ENCODE data around the gene KDSR. TPM values are rescaled to one million over a fixed set of nuclear protein-coding genes. Genes with fewer than 3 reads are reported as not detected.

KDSR gene
- total RNA-seq, 1 donor from 2014 or later: 50.2 TPM

DNA sequence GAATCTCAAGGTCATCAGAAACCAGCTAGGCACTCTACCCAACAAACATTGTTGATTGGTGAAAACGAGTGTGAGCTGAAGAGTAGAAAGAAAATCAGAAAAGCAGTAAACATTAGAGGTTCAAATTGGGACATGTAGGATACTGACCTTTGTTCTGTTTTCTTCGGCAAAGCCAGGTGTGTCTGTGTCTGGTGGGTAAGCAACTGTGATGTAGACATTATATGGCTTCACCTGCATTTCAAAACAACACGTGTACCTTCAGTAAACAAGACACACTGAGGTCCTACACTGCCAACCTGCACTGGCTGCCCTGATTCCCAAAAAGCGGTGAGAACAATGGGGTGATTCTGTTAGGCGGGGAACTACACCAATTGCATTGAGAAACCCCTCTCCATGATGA is 22.7 kb downstream of the KDSR start:
- DNase-seq (ENCODE audit: extremely low spot score, unreplicated experiment): no peak
- Mint-ChIP-seq H3K36me3 (peaks cover 21% of the 10 kb centered on the region), H3K27ac (no peak overlapping the region), H3K4me1 (ENCODE audit: unreplicated experiment) (peaks cover 7% of the 10 kb centered on the region), H3K4me3 (no peak overlapping the region), H3K9me3 (no peaks in the 10 kb centered on the region), H3K27me3 (no peaks in the 10 kb centered on the region)
- TF ChIP-seq, protein P1, sequence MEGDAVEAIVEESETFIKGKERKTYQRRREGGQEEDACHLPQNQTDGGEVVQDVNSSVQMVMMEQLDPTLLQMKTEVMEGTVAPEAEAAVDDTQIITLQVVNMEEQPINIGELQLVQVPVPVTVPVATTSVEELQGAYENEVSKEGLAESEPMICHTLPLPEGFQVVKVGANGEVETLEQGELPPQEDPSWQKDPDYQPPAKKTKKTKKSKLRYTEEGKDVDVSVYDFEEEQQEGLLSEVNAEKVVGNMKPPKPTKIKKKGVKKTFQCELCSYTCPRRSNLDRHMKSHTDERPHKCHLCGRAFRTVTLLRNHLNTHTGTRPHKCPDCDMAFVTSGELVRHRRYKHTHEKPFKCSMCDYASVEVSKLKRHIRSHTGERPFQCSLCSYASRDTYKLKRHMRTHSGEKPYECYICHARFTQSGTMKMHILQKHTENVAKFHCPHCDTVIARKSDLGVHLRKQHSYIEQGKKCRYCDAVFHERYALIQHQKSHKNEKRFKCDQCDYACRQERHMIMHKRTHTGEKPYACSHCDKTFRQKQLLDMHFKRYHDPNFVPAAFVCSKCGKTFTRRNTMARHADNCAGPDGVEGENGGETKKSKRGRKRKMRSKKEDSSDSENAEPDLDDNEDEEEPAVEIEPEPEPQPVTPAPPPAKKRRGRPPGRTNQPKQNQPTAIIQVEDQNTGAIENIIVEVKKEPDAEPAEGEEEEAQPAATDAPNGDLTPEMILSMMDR (conservative IDR thresholded peaks at IDR 0.05): no peak

- Mint-ChIP-seq H3K36me3 (peaks cover 24% of the 10 kb centered on the region), H3K27ac (no peak overlapping the region), H3K9me3 (no peaks in the 10 kb centered on the region), H3K4me1 (ENCODE audit: unreplicated experiment) (peaks cover 7% of the 10 kb centered on the region), H3K27me3 (no peaks in the 10 kb centered on the region), H3K4me3 (no peak overlapping the region)
- TF ChIP-seq, protein P1 (conservative IDR thresholded peaks at IDR 0.05): peak; percentile 75
- no peak for DNase-seq (ENCODE audit: extremely low spot score, unreplicated experiment)
Observed at GRCh38 chr18:63342206-63342605, 24.8 kb downstream of the KDSR start.

DNA sequence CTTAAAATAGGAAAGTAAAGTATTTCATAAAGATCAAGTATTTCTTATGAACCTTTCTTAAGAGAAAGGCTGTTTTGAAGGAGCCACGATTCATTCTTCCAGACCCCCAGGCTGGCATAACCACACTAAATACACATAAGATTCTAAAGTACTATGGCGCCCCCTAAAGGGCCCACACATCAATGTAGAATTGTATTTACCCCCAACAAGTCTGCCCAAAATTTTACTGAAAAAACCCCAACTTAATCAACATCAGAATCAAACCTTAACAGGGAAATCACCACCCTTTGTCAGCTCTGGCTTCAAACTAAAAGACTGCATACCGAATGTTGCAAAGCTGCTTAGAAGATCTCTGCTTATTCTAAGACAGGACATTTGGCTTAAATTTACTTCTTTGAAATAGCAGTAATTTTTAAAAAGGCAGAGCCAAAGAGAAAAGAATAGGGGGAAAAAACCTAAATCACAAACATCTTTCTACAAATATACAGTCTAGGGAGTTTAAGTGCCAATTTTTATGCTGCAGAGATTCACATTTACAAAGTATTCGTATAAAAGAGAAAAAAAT is 27.0 kb downstream of the KDSR start:
- no peak for DNase-seq (ENCODE audit: extremely low spot score, unreplicated experiment)
- peaks cover 34% of the 10 kb centered on the region for H3K36me3 Mint-ChIP-seq
- H3K4me3 Mint-ChIP-seq: no peak overlapping the region

GRCh38 chr18:63336366-63337099 is 30.5 kb downstream of the KDSR start:
- Mint-ChIP-seq H3K27ac (peak overlapping the region; percentile 83), H3K4me3 (peak overlapping the region; percentile 10), H3K27me3 (no peaks in the 10 kb centered on the region), H3K4me1 (ENCODE audit: unreplicated experiment) (no peaks in the 10 kb centered on the region), H3K36me3 (peaks cover 35% of the 10 kb centered on the region), H3K9me3 (no peaks in the 10 kb centered on the region)
- TF ChIP-seq, protein P1 (conservative IDR thresholded peaks at IDR 0.05): no peak
- DNase-seq (ENCODE audit: extremely low spot score, unreplicated experiment): no peak

More for the DNA sequence above, 27.0 kb downstream of the KDSR start:
- Mint-ChIP-seq H3K27ac (no peak overlapping the region), H3K27me3 (no peaks in the 10 kb centered on the region), H3K9me3 (no peaks in the 10 kb centered on the region), H3K4me1 (ENCODE audit: unreplicated experiment) (peaks cover 3% of the 10 kb centered on the region)
- TF ChIP-seq, protein P1 (conservative IDR thresholded peaks at IDR 0.05): peak; percentile 79

- H3K36me3 Mint-ChIP-seq: peaks cover 24% of the 10 kb centered on the region
- TF ChIP-seq, protein P1 (conservative IDR thresholded peaks at IDR 0.05): no peak
- H3K27ac Mint-ChIP-seq: no peak overlapping the region
Observed at GRCh38 chr18:63331105-63331504, 35.9 kb downstream of the KDSR start.

More at GRCh38 chr18:63331105-63331504, 35.9 kb downstream of the KDSR start:
- Mint-ChIP-seq H3K9me3 (no peaks in the 10 kb centered on the region), H3K27me3 (no peaks in the 10 kb centered on the region), H3K4me1 (ENCODE audit: unreplicated experiment) (no peaks in the 10 kb centered on the region), H3K4me3 (no peak overlapping the region)
- DNase-seq (ENCODE audit: extremely low spot score, unreplicated experiment): no peak

Measured in type B pancreatic cell (in vitro differentiated cells).